WI38 (cell line): ENCODE data around the gene INSIG1.

Source experiments
- H3K4me3 ChIP-seq: 2 replicates; pipeline ENCODE4 v1.5.1; 2011; ENCODE audit warnings: low read depth, mild to moderate bottlenecking, control low read depth, low read length
- CTCF ChIP-seq: IDR thresholded peaks from 2 replicates; pipeline ENCODE4 v1.5.1; 2012; ENCODE audit warnings: low read depth, mild to moderate bottlenecking, control low read depth, low read length

INSIG1 gene

GRCh38 chr7:155340071-155340531 lies 42.4 kb downstream of the INSIG1 start:
- no peak overlapping the region for H3K4me3 ChIP-seq
- no peak for TF ChIP-seq CTCF

- H3K4me3 ChIP-seq, result no peak overlapping the region
- TF ChIP-seq CTCF, result no peak
These were observed 43.0 kb downstream of the INSIG1 start for GRCh38 chr7:155340721-155341120.

GRCh38 chr7:155341463-155341983 lies 43.8 kb downstream of the INSIG1 start:
- TF ChIP-seq CTCF, result no peak

DNA sequence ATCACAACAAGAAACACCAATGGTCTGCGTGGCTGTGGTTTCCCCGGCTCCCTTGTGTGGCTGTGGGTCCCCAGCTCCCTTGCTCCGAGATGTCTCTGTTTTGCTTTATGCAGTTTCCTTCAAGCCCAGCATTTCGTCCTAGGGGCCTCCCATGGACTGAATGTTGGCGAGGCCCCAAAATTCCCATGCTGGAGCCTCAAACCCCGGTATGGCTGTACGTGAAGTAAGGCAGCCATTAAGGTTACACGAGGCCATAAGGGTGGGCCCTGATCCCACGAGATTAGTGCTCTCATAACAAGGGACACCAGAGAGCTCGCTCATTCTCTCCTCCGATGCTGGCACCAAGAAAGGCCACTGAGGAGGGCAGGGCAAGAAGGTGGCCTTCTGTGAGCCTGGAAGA lies 44.6 kb downstream of the INSIG1 start:
- no peak overlapping the region for H3K4me3 ChIP-seq
- no peak for TF ChIP-seq CTCF

More at GRCh38 chr7:155341463-155341983, 43.8 kb downstream of the INSIG1 start:
- H3K4me3 ChIP-seq, result no peak overlapping the region

- no peak for TF ChIP-seq CTCF
- no peak overlapping the region for H3K4me3 ChIP-seq
These were observed 45.5 kb downstream of the INSIG1 start for GRCh38 chr7:155343150-155343549.

DNA sequence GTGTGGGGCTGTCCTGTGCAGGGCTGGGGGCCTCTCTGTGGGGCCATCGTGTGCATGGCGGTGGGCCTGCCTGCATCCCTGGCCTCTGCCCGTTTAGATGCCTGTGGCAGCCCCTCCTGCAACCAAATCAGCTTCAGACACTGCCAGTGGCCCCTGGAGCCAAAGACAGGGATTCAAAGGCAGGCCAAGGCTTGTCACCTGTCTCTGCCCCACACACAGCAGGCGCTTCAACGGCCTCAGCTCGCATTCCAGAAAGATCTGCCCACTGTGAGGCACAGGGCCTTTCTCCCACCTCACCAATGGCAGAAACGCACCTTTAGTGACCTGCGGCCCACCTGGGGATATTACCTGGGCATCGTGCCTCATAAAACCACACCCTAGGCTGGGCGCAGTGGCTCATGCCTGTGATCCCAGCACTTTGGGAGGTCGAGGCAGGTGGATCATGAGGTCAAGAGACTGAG lies 46.0 kb downstream of the INSIG1 start:
- no peak for TF ChIP-seq CTCF
- no peak overlapping the region for H3K4me3 ChIP-seq

GRCh38 chr7:155344270-155344617 lies 46.6 kb downstream of the INSIG1 start:
- H3K4me3 ChIP-seq, result no peak overlapping the region

More at GRCh38 chr7:155344270-155344617, 46.6 kb downstream of the INSIG1 start:
- no peak for TF ChIP-seq CTCF
